ENCODE measurements around the gene COL4A3. TPM values are rescaled to one million over a fixed set of nuclear protein-coding genes. Genes with fewer than 3 reads are reported as not detected.

COL4A3 gene
- total RNA-seq, 1 donor from 2014 or later, result not detected

- H3K9me3 ChIP-seq (ENCODE audit: insufficient read depth, low read depth, low read length), result no peaks in the 10 kb centered on the region
- no peak for FAIRE-seq
- Mint-ChIP-seq H3K4me1 (ENCODE audit: low read depth, unreplicated experiment) (peaks cover 3% of the 10 kb centered on the region), H3K36me3 (ENCODE audit: low read depth, unreplicated experiment) (no peaks in the 10 kb centered on the region), H3K27me3 (ENCODE audit: low read depth, unreplicated experiment) (no peaks in the 10 kb centered on the region), H3K9me3 (ENCODE audit: unreplicated experiment) (no peaks in the 10 kb centered on the region), H3K27ac (ENCODE audit: unreplicated experiment) (no peak overlapping the region), H3K4me3 (ENCODE audit: unreplicated experiment) (no peak overlapping the region)
- H3K27ac ChIP-seq (ENCODE audit: low read depth, low read length), result no peak overlapping the region
- no peak overlapping the region for H3K9ac ChIP-seq (ENCODE audit: low read length)
- no peak overlapping the region for H2AFZ ChIP-seq (ENCODE audit: low read depth, low read length)
- no peaks in the 10 kb centered on the region for H3K4me1 ChIP-seq (ENCODE audit: insufficient read depth, low read length)
- no peaks in the 10 kb centered on the region for H3K79me2 ChIP-seq (ENCODE audit: insufficient read depth, low read length)
- H3K27me3 ChIP-seq (ENCODE audit: insufficient read depth, low read length), result no peaks in the 10 kb centered on the region
- H4K20me1 ChIP-seq (ENCODE audit: insufficient read depth, low read length), result no peaks in the 10 kb centered on the region
- DNase-seq (ENCODE audit: low read depth), result no peak
- TF ChIP-seq CTCF (IDR thresholded peaks at IDR 0.05; ENCODE audit: insufficient read depth, low read depth, low read length), result no peak
- no peak for TF ChIP-seq EZH2 (IDR thresholded peaks at IDR 0.05; ENCODE audit: insufficient read depth, low read length)
- no peaks in the 10 kb centered on the region for H3K36me3 ChIP-seq (ENCODE audit: insufficient read depth, low read length)
- no peak overlapping the region for H3K4me3 ChIP-seq (ENCODE audit: insufficient read depth, low read depth, low read length)
- H3K4me2 ChIP-seq (ENCODE audit: low read length), result no peak overlapping the region
Measured at GRCh38 chr2:227311861-227312506, 147.6 kb downstream of the COL4A3 start.

- Mint-ChIP-seq H3K4me3 (ENCODE audit: unreplicated experiment) (no peak overlapping the region), H3K9me3 (ENCODE audit: unreplicated experiment) (no peaks in the 10 kb centered on the region), H3K36me3 (ENCODE audit: low read depth, unreplicated experiment) (no peaks in the 10 kb centered on the region), H3K27ac (ENCODE audit: unreplicated experiment) (no peak overlapping the region), H3K27me3 (ENCODE audit: low read depth, unreplicated experiment) (no peaks in the 10 kb centered on the region), H3K4me1 (ENCODE audit: low read depth, unreplicated experiment) (peaks cover 3% of the 10 kb centered on the region)
- Histone ChIP-seq H3K79me2 (ENCODE audit: insufficient read depth, low read length) (no peaks in the 10 kb centered on the region), H3K4me1 (ENCODE audit: insufficient read depth, low read length) (no peaks in the 10 kb centered on the region), H3K4me3 (ENCODE audit: insufficient read depth, low read depth, low read length) (no peak overlapping the region), H3K27me3 (ENCODE audit: insufficient read depth, low read length) (no peaks in the 10 kb centered on the region), H3K4me2 (ENCODE audit: low read length) (no peak overlapping the region), H3K27ac (ENCODE audit: low read depth, low read length) (no peak overlapping the region), H3K9me3 (ENCODE audit: insufficient read depth, low read depth, low read length) (no peaks in the 10 kb centered on the region), H3K9ac (ENCODE audit: low read length) (no peak overlapping the region), H2AFZ (ENCODE audit: low read depth, low read length) (no peak overlapping the region), H3K36me3 (ENCODE audit: insufficient read depth, low read length) (no peaks in the 10 kb centered on the region), H4K20me1 (ENCODE audit: insufficient read depth, low read length) (no peaks in the 10 kb centered on the region)
- FAIRE-seq (no peak), DNase-seq (ENCODE audit: low read depth) (no peak)
- TF ChIP-seq EZH2 (IDR thresholded peaks at IDR 0.05; ENCODE audit: insufficient read depth, low read length) (no peak), CTCF (IDR thresholded peaks at IDR 0.05; ENCODE audit: insufficient read depth, low read depth, low read length) (no peak)
Measured at GRCh38 chr2:227312579-227312978, 148.2 kb downstream of the COL4A3 start.

GRCh38 chr2:227313310-227313709 is 148.9 kb downstream of the COL4A3 start:
- H3K36me3 Mint-ChIP-seq (ENCODE audit: low read depth, unreplicated experiment), result no peaks in the 10 kb centered on the region
- no peaks in the 10 kb centered on the region for H3K4me1 ChIP-seq (ENCODE audit: insufficient read depth, low read length)
- no peaks in the 10 kb centered on the region for H3K27me3 Mint-ChIP-seq (ENCODE audit: low read depth, unreplicated experiment)
- H3K4me3 ChIP-seq (ENCODE audit: insufficient read depth, low read depth, low read length), result no peak overlapping the region
- no peaks in the 10 kb centered on the region for H4K20me1 ChIP-seq (ENCODE audit: insufficient read depth, low read length)
- DNase-seq (ENCODE audit: low read depth), result no peak
- H3K27ac ChIP-seq (ENCODE audit: low read depth, low read length), result no peak overlapping the region
- peaks cover 3% of the 10 kb centered on the region for H3K4me1 Mint-ChIP-seq (ENCODE audit: low read depth, unreplicated experiment)
- H3K27me3 ChIP-seq (ENCODE audit: insufficient read depth, low read length), result no peaks in the 10 kb centered on the region
- H3K36me3 ChIP-seq (ENCODE audit: insufficient read depth, low read length), result no peaks in the 10 kb centered on the region
- no peak for FAIRE-seq
- H2AFZ ChIP-seq (ENCODE audit: low read depth, low read length), result no peak overlapping the region
- no peaks in the 10 kb centered on the region for H3K9me3 Mint-ChIP-seq (ENCODE audit: unreplicated experiment)
- no peak overlapping the region for H3K27ac Mint-ChIP-seq (ENCODE audit: unreplicated experiment)
- no peak overlapping the region for H3K4me2 ChIP-seq (ENCODE audit: low read length)
- H3K9me3 ChIP-seq (ENCODE audit: insufficient read depth, low read depth, low read length), result no peaks in the 10 kb centered on the region
- TF ChIP-seq EZH2 (IDR thresholded peaks at IDR 0.05; ENCODE audit: insufficient read depth, low read length), result no peak
- TF ChIP-seq CTCF (IDR thresholded peaks at IDR 0.05; ENCODE audit: insufficient read depth, low read depth, low read length), result no peak
- no peaks in the 10 kb centered on the region for H3K79me2 ChIP-seq (ENCODE audit: insufficient read depth, low read length)
- no peak overlapping the region for H3K9ac ChIP-seq (ENCODE audit: low read length)
- H3K4me3 Mint-ChIP-seq (ENCODE audit: unreplicated experiment), result no peak overlapping the region
